HepG2 (cell line): Measurements from ENCODE around the gene METTL26. TPM values are rescaled to one million over a fixed set of nuclear protein-coding genes. Genes with fewer than 3 reads are reported as not detected.

Experiments used
- ATAC-seq: fragments of 200-7000 bp; cut with Tn5 transposase; 3 replicates; pipeline ENCODE4 v1.9.1; 2020; ENCODE audit warnings: mild to moderate bottlenecking, moderate library complexity
- BruUV-seq: library from RNA; stranded (reverse); fragments of 400-500 nt; replicated peaks from 2 replicates; lab custom pipeline; 2021; lab: Mats Ljungman, UMichigan
- CTCF ChIA-PET: fragments of 300-600 bp; formaldehyde crosslinking; extraction: SDS; loops from one replicate; lab custom pipeline; 2021; ENCODE audit warnings: low total read pairs, inconsistent platforms, low intra/inter-chr PET ratio; lab: Yijun Ruan, JAX
- POLR2A ChIA-PET: fragments of 350-600 bp; sonication (Branson Sonifier 250); formaldehyde crosslinking; loops from one replicate; lab custom pipeline; 2020; ENCODE audit warnings: antibody characterized with exemption, inconsistent platforms; lab: Yijun Ruan, JAX
- DNase-seq: peaks from one replicate; pipeline ENCODE4 v3.0.0-alpha.2; 2015; ENCODE audit warnings: low spot score
- FAIRE-seq: peaks from 3 replicates; lab custom pipeline; 2011; peaks lifted over from hg19 to GRCh38; lab: Jason Lieb, UNC
- H2AFZ ChIP-seq: one replicate; pipeline ENCODE4 v1.6.1; 2011; ENCODE audit warnings: low read length, inconsistent platforms
- H3K27ac ChIP-seq: fragments of 300-600 bp; 3 replicates; pipeline ENCODE4 v1.8.0; 2011; ENCODE audit warnings: mixed run types, mild to moderate bottlenecking, mixed read lengths, low read length, inconsistent platforms; ENCODE audit not compliant: insufficient read depth; ENCODE audit errors: extremely low read length
- H3K27me3 ChIP-seq, 2 experiments: fragments of 200-600 bp in 1 of 2; 2 replicates in 1 of 2; 3 replicates in 1 of 2; pipeline versions ENCODE4 v1.6.0 to v1.8.0; 2011; ENCODE audit warnings: low read length in 2 of 2, mild to moderate bottlenecking in 2 of 2, moderate library complexity in 2 of 2, inconsistent platforms in 1 of 2; ENCODE audit not compliant: insufficient read depth in 2 of 2, control insufficient read depth in 1 of 2
- H3K36me3 ChIP-seq, 2 experiments: fragments of 200-600 bp in 1 of 2; replicated peaks in 1 of 2; 2 replicates in 1 of 2; 3 replicates in 1 of 2; pipeline versions ENCODE4 v1.5.1 to v1.8.0; 2011; ENCODE audit warnings: low read length in 2 of 2, inconsistent platforms in 1 of 2; ENCODE audit not compliant: insufficient read depth in 2 of 2, control insufficient read depth in 1 of 2
- H3K4me1 ChIP-seq: 2 replicates; pipeline ENCODE4 v1.5.1; 2012; ENCODE audit warnings: low read length, inconsistent platforms; ENCODE audit not compliant: insufficient read depth
- H3K4me2 ChIP-seq: 2 replicates; pipeline ENCODE4 v1.6.0; 2011; ENCODE audit warnings: low read depth, low read length, inconsistent platforms
- H3K4me3 ChIP-seq, 3 experiments: fragments of 200-600 bp in 1 of 3; sonication (generic), shearing (Covaris generic) in 1 of 3; replicated peaks in 1 of 3; 2 replicates each; pipeline ENCODE4 v1.5.1; 2011 to 2016; ENCODE audit warnings: low read length in 3 of 3, inconsistent platforms in 2 of 3, low read depth in 2 of 3, mild to moderate bottlenecking in 2 of 3, control low read depth in 1 of 3, mixed read lengths in 1 of 3; ENCODE audit not compliant: insufficient read depth in 1 of 3
- H3K79me2 ChIP-seq: one replicate; pipeline ENCODE4 v1.6.1; 2011; ENCODE audit warnings: low read length, inconsistent platforms; ENCODE audit not compliant: insufficient read depth
- H3K9ac ChIP-seq: 2 replicates; pipeline ENCODE4 v1.6.0; 2011; ENCODE audit warnings: mild to moderate bottlenecking, low read depth, low read length, inconsistent platforms; ENCODE audit not compliant: insufficient read depth
- H3K9me3 ChIP-seq: 2 replicates; pipeline ENCODE4 v1.5.1; 2012; ENCODE audit warnings: mild to moderate bottlenecking, low read length
- H4K20me1 ChIP-seq: 2 replicates; pipeline ENCODE4 v1.6.0; 2011; ENCODE audit warnings: inconsistent platforms, mild to moderate bottlenecking, low read length, moderate library complexity; ENCODE audit not compliant: insufficient read depth
- CEBPB ChIP-seq: IDR thresholded peaks from 2 replicates; pipeline ENCODE4 v1.6.1; 2011; ENCODE audit warnings: low read depth, low read length, improper control_type of control experiment, borderline replicate concordance
- DMAP1 ChIP-seq: IDR thresholded peaks from 2 replicates; pipeline ENCODE4 v1.6.1; 2016
- FOXK2 ChIP-seq: fragments of 450-650 bp; IDR thresholded peaks from 2 replicates; pipeline ENCODE4 v1.6.1; 2016
- NFYB ChIP-seq: sonication (generic); formaldehyde crosslinking; IDR thresholded peaks from 2 replicates; pipeline ENCODE4 v1.4.0; 2020; ENCODE audit warnings: missing genetic modification reagents
- PRMT3 ChIP-seq: sonication (generic); formaldehyde crosslinking; IDR thresholded peaks from 2 replicates; pipeline ENCODE4 v1.8.1; 2022; ENCODE audit warnings: low read depth, mild to moderate bottlenecking, moderate library complexity, missing genetic modification reagents, borderline replicate concordance
- SRY ChIP-seq: sonication (generic); formaldehyde crosslinking; IDR thresholded peaks from 2 replicates; pipeline ENCODE4 v1.8.0; 2022; ENCODE audit warnings: mild to moderate bottlenecking, missing genetic modification reagents
- TAF1 ChIP-seq: sonication (generic); formaldehyde crosslinking; IDR thresholded peaks from 2 replicates; pipeline ENCODE4 v1.4.0; 2020; ENCODE audit warnings: missing genetic modification reagents
- ZBTB42 ChIP-seq: sonication (generic); formaldehyde crosslinking; IDR thresholded peaks from 2 replicates; pipeline ENCODE4 v1.5.0; 2020; ENCODE audit warnings: mild to moderate bottlenecking, missing genetic modification reagents
- ZNF136 ChIP-seq: sonication (generic); formaldehyde crosslinking; IDR thresholded peaks from 2 replicates; pipeline ENCODE4 v1.8.1; 2022; ENCODE audit warnings: low read depth, mild to moderate bottlenecking, moderate library complexity, missing genetic modification reagents
- ZNF232 ChIP-seq: sonication (generic); formaldehyde crosslinking; IDR thresholded peaks from 2 replicates; pipeline ENCODE4 v1.4.0; 2020; ENCODE audit warnings: missing genetic modification reagents, borderline replicate concordance
- ZNF329 ChIP-seq: sonication (generic); formaldehyde crosslinking; IDR thresholded peaks from 2 replicates; pipeline ENCODE4 v1.9.0; 2021; ENCODE audit warnings: low read depth, mild to moderate bottlenecking, missing genetic modification reagents
- ZZZ3 ChIP-seq: sonication (generic); formaldehyde crosslinking; IDR thresholded peaks from 2 replicates; pipeline ENCODE4 v1.4.0; 2020; ENCODE audit warnings: missing genetic modification reagents, mild to moderate bottlenecking, borderline replicate concordance
- whole genome bisulfite sequencing: methylation state at CpG from one replicate; pipeline ENCODE4 v1.1.6; 2017; ENCODE audit warnings: low lambda C conversion rate; 5-methylcytosine and 5-hydroxymethylcytosine counted together
- in situ Hi-C: cut with HindIII; loops from 2 replicates; pipeline ENCODE4 v1.10.0; 2017; ENCODE audit warnings: low pct_unique_long_range_greater_than_20kb; ENCODE audit not compliant: extremely low pct_ligation_motif_present
- intact Hi-C: fragments of 100-400 bp; cut with micrococcal nuclease; formaldehyde crosslinking; loops from one replicate; pipeline ENCODE4 v1.10.0; 2022; ENCODE audit not compliant: unreplicated experiment
- polyA plus RNA-seq, 8 experiments: library from polyadenylated mRNA; depleted of rRNA in 3 of 8; stranded (reverse) in 7 of 8; unstranded in 1 of 8; fragments of >200 nt; fragmentation: Illumina TruSeq in 4 of 8; extraction: Trizol in 4 of 8; gene quantifications; 2 replicates each; pipeline versions ENCODE4 v1.2.1 to v1.2.3, GENCODE V29; 2011 to 2016; ENCODE audit warnings: low read depth in 4 of 8, missing spikeins in 1 of 8, mixed read lengths in 1 of 8; ENCODE audit not compliant: insufficient read depth in 1 of 8
- total RNA-seq, 5 experiments: library from RNA; depleted of rRNA; stranded (reverse); fragments of >200 nt; fragmentation: Illumina TruSeq; extraction: Trizol; gene quantifications; 2 replicates each; pipeline ENCODE4 v1.2.3, GENCODE V29; 2016; ENCODE audit warnings: low read depth in 1 of 5

The METTL26 gene
- total and polyA plus RNA-seq, 2 of the 13 experiments (the other 11 are each of a cell fraction or from before 2014, with no cell fraction given): 65.5 to 70.1 TPM

GRCh38 chr16:603933-604332, 32.2 kb downstream of the METTL26 start:
- DNase-seq (no peak), ATAC-seq (no peak), FAIRE-seq (no peak)
- H3K4me3 ChIP-seq: no peak overlapping the region
- H3K27ac ChIP-seq: no peak overlapping the region
- 93% methylated on average over 5 of the region's 5 CpGs for WGBS
- no peaks in the 10 kb centered on the region for H3K9me3 ChIP-seq
- in situ Hi-C loops (no loop called here), intact Hi-C loops (no loop called here)
- no peaks in the 10 kb centered on the region for H3K4me1 ChIP-seq
- no peaks in the 10 kb centered on the region for H4K20me1 ChIP-seq
- H2AFZ ChIP-seq: no peak overlapping the region
- BruUV-seq: no TSS peak
- peaks cover 1 to 7% of the 10 kb centered on the region in 2 experiments; a peak in 4 of 5 replicates for H3K36me3 ChIP-seq
- no peak overlapping the region for H3K4me2 ChIP-seq
- H3K79me2 ChIP-seq: peaks cover 8% of the 10 kb centered on the region
- H3K9ac ChIP-seq: no peak overlapping the region
- ChIA-PET POLR2A (no interaction called here), CTCF (no interaction called here)
- H3K27me3 ChIP-seq: no peaks in the 10 kb centered on the region
- TF ChIP-seq SRY (CRISPR knock-in tag) (no peak), NFYB (CRISPR knock-in tag) (no peak), FOXK2 (no peak), ZBTB42 (CRISPR knock-in tag) (no peak), ZNF329 (CRISPR knock-in tag) (no peak), TAF1 (CRISPR knock-in tag) (no peak), DMAP1 (CRISPR knock-in tag) (no peak), ZNF136 (CRISPR knock-in tag) (no peak), CEBPB (no peak), PRMT3 (CRISPR knock-in tag) (no peak), ZNF232 (CRISPR knock-in tag) (no peak), ZZZ3 (CRISPR knock-in tag) (no peak)
